ENCODE data around the gene YBX2. TPM values are rescaled to one million over a fixed set of nuclear protein-coding genes. Genes with fewer than 3 reads are reported as not detected.

Gene YBX2
- total and polyA plus RNA-seq, 10 donors: 0.09 to 0.40 (median 0.16) TPM; not detected in 4

DNA sequence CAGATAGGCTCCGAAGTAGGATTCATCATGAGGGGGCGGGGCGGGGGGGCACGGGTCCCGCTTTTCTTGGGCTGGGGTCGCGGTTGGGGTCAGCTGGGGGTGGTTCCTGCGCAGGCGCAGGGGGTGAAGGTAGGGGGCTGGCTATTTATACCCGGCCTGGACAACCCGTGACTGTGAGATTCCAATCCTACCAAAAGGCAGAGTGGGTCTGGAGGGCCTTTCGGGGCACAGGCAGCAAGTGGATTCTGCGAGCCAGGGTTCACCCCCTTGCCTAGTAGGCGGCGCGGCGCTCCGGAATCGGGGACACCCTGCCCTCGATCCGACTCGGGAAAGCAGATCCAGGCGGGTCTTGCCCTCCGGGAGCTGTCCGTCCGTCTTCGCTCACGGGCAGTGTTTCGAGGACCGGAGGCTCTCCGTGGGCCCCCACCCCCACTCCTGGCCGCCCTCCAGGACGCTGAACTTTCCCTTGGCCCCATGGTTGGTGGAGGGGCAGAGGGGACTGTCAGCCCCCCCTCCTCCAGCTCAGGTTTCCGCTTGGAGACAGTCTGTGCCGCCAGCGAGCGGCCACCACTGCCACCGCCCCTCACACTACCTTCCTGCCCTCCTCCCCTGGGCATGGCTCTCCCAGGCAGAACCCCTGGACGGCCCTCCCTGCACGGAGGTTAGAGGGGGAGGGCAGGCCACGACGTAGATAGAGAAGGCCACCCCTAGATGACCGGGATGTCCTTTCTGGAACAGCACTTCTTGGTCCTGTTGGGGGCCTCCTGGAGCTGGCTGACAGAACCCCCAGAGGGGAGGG, 12.3 kb downstream of the YBX2 start:
- Histone ChIP-seq H3K4me3 (peak overlapping the region; percentile 30 to 67 (median 43)), H3K9me3 (no peaks in the 10 kb centered on the region), H3K27me3 (replicated peaks in 1 of 7) (peaks cover 0 to 70% (median 20%) of the 10 kb centered on the region in 7 donors), H3K36me3 (no peaks in the 10 kb centered on the region), H3K4me1 (peaks cover 17 to 34% (median 30%) of the 10 kb centered on the region in 6 donors), H3K27ac (peak overlapping the region in 2 of 8 donors; percentile 15 to 60)
- DNase-seq: peak; percentile 79
- intact Hi-C loops (cut with DNase I; ENCODE audit: low total_unique reads): loop anchor here (2.0 kb wide), 1 partner anchor 15 kb away; no protein-coding TSS in a partner anchor
- TF ChIP-seq, protein P1, sequence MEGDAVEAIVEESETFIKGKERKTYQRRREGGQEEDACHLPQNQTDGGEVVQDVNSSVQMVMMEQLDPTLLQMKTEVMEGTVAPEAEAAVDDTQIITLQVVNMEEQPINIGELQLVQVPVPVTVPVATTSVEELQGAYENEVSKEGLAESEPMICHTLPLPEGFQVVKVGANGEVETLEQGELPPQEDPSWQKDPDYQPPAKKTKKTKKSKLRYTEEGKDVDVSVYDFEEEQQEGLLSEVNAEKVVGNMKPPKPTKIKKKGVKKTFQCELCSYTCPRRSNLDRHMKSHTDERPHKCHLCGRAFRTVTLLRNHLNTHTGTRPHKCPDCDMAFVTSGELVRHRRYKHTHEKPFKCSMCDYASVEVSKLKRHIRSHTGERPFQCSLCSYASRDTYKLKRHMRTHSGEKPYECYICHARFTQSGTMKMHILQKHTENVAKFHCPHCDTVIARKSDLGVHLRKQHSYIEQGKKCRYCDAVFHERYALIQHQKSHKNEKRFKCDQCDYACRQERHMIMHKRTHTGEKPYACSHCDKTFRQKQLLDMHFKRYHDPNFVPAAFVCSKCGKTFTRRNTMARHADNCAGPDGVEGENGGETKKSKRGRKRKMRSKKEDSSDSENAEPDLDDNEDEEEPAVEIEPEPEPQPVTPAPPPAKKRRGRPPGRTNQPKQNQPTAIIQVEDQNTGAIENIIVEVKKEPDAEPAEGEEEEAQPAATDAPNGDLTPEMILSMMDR (IDR thresholded peaks at IDR 0.05 in 8 of 11, conservative IDR thresholded peaks at IDR 0.05 in 3 of 11): no peak
- TF ChIP-seq POLR2AphosphoS5 (IDR thresholded peaks at IDR 0.05) (peak in 2 of 3 donors; percentile 28 to 53), POLR2A (IDR thresholded peaks at IDR 0.05) (no peak)
- WGBS, 5 donors: 1 to 7% (median 3%) methylated on average over 5 to 43 of the region's 43 CpGs

DNA sequence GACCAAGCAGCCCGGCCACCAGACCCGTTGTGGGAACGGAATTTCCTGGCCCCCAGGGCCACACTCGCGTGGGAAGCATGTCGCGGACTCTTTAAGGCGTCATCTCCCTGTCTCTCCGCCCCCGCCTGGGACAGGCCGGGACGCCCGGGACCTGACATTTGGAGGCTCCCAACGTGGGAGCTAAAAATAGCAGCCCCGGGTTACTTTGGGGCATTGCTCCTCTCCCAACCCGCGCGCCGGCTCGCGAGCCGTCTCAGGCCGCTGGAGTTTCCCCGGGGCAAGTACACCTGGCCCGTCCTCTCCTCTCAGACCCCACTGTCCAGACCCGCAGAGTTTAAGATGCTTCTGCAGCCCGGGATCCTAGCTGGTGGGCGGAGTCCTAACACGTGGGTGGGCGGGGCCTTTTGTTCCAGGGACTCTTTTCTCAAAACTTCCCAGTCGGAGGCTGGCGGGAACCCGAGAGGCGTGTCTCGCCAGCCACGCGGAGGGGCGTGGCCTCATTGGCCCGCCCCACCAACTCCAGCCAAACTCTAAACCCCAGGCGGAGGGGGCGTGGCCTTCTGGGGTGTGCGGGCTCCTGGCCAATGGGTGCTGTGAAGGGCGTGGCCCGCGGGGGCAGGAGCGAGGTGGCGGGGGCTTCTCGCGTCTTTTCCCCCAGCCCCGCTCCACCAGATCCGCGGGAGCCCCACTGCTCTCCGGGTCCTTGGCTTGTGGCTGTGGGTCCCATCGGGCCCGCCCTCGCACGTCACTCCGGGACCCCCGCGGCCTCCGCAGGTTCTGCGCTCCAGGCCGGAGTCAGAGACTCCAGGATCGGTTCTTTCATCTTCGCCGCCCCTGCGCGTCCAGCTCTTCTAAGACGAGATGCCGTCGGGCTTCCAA, 13.1 kb downstream of the YBX2 start, which contains the start of gene SLC2A4:
Gene SLC2A4, plus strand, starts transcription at position 645 of the 879 bp plus-strand sequence. Its CDS starts 217 bp downstream, at position 862.
- intact Hi-C loops (cut with DNase I; ENCODE audit: low total_unique reads): loop anchor here (2.0 kb wide), 1 partner anchor 15 kb away; no protein-coding TSS in a partner anchor
- WGBS, 5 donors: 0 to 1% (median 1%) methylated on average over 24 to 71 of the region's 71 CpGs
- Histone ChIP-seq H3K9me3 (no peaks in the 10 kb centered on the region), H3K36me3 (no peaks in the 10 kb centered on the region), H3K27ac (peak within 1 kb of the TSS in 6 of 8 donors; percentile 47 to 69 (median 62)), H3K4me1 (peaks cover 17 to 34% (median 30%) of the 10 kb centered on the region in 6 donors), H3K4me3 (peak within 1 kb of the TSS; percentile 30 to 67 (median 43)), H3K27me3 (replicated peaks in 1 of 7) (peaks cover 0 to 63% (median 20%) of the 10 kb centered on the region in 7 donors)
- peak in 2 of 3 donors; percentile 34 to 44 for TF ChIP-seq POLR2AphosphoS5 (IDR thresholded peaks at IDR 0.05)
- TF ChIP-seq, protein P1 (IDR thresholded peaks at IDR 0.05 in 8 of 11, conservative IDR thresholded peaks at IDR 0.05 in 3 of 11): no peak
- DNase-seq: peak; percentile 93

DNA sequence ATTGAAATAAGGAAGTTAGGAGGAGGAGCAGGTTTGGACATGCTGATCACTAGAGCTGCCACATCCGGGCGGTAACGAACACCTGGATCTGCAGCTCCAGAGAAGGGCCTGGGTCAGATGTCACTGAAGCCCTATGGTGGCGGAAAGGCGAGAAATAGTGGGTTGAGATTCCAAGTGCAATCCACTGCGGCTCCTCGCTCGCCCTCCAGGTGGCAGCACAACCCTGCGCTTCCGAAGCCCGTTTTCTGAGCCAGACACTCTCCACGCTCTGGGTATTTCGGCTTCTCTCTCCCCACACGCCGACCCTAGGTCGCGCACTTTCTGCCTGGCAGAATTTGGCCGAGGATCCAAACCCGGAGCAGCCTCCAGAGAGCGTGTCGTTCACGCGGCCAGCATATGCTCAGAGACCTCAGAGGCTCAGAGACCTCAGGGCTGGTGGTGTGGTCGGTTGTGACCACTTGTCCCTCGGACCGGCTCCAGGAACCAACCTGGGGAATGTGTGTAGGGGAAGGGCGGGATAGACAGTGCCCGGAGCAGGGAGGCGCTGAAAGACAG, 13.8 kb downstream of the YBX2 start:
- 0 to 1% (median 1%) methylated on average over 12 to 29 of the region's 29 CpGs for WGBS, 5 donors
- H3K4me3 ChIP-seq: peak overlapping the region; percentile 30 to 67 (median 43)
- H3K4me1 ChIP-seq: peaks cover 17 to 34% (median 30%) of the 10 kb centered on the region in 6 donors
- no peaks in the 10 kb centered on the region for H3K9me3 ChIP-seq
- TF ChIP-seq POLR2A (IDR thresholded peaks at IDR 0.05): no peak
- peak in 2 of 3 donors; percentile 60 to 71 for TF ChIP-seq POLR2AphosphoS5 (IDR thresholded peaks at IDR 0.05)
- TF ChIP-seq, protein P1 (IDR thresholded peaks at IDR 0.05 in 8 of 11, conservative IDR thresholded peaks at IDR 0.05 in 3 of 11): peak; percentile 77 to 98 (median 94)
- H3K27me3 ChIP-seq (replicated peaks in 1 of 7): peaks cover 0 to 55% (median 20%) of the 10 kb centered on the region in 7 donors
- H3K36me3 ChIP-seq: no peaks in the 10 kb centered on the region
- intact Hi-C loops (cut with DNase I; ENCODE audit: low total_unique reads): loop anchor here (2.0 kb wide), 1 partner anchor 16 kb away; no protein-coding TSS in a partner anchor
- DNase-seq: peak; percentile 95
- H3K27ac ChIP-seq: peak overlapping the region in 6 of 8 donors; percentile 47 to 69 (median 62)

Measured in spleen (tissue), 11 donors.